NCI-H2196 treated with DMSO at 0.1 percent for 48 hours (cell line): Measurements from ENCODE around the gene ROR1.
"Not testable (repeated sequence)": the region's sequence is repeated elsewhere in the genome, so short reads cannot be mapped to it uniquely, and the experiment has no call there.

Experiments used
- DNase-seq: peaks from one replicate; lab custom pipeline; 2025; ENCODE audit not compliant: unreplicated experiment; lab: John Stamatoyannopoulos, UW

ROR1 gene

GRCh38 chr1:63758791-63759190, 15.0 kb upstream of the ROR1 start:
- DNase-seq, result no peak

GRCh38 chr1:63759778-63760177, 14.0 kb upstream of the ROR1 start:
- DNase-seq, result no peak

- DNase-seq, result no peak
Measured at GRCh38 chr1:63770381-63770780, 3.4 kb upstream of the ROR1 start.

- no peak for DNase-seq
Measured at GRCh38 chr1:63772201-63772600, 1.6 kb upstream of the ROR1 start.

- DNase-seq, result no peak
Measured at GRCh38 chr1:63772876-63773275, 941 bp upstream of the ROR1 start.

GRCh38 chr1:63773496-63773814, 362 bp upstream of the ROR1 start:
- DNase-seq, result no peak

- DNase-seq, result no peak
Measured at GRCh38 chr1:63774617-63775417, 1.0 kb downstream of the ROR1 start.

- DNase-seq, result no peak
Measured at GRCh38 chr1:63775418-63776127, 1.8 kb downstream of the ROR1 start.

GRCh38 chr1:63777286-63777685, 3.5 kb downstream of the ROR1 start:
- DNase-seq, result no peak

GRCh38 chr1:63777965-63778880, 4.4 kb downstream of the ROR1 start:
- DNase-seq, result no peak

- DNase-seq, result no peak
Measured at GRCh38 chr1:63779338-63780211, 5.8 kb downstream of the ROR1 start.

GRCh38 chr1:63780565-63780964, 6.7 kb downstream of the ROR1 start:
- no peak for DNase-seq

- DNase-seq, result no peak
Measured at GRCh38 chr1:63782982-63783381, 9.2 kb downstream of the ROR1 start.

GRCh38 chr1:63784083-63784482, 10.3 kb downstream of the ROR1 start:
- no peak for DNase-seq

GRCh38 chr1:63784489-63785390, 10.9 kb downstream of the ROR1 start:
- DNase-seq, result no peak

GRCh38 chr1:63787270-63787669, 13.5 kb downstream of the ROR1 start:
- DNase-seq, result not testable (repeated sequence)

- DNase-seq, result no peak
Measured at GRCh38 chr1:63787875-63788274, 14.1 kb downstream of the ROR1 start.

GRCh38 chr1:63789856-63790605, 16.2 kb downstream of the ROR1 start:
- no peak for DNase-seq

- DNase-seq, result peak; percentile 35
Measured at GRCh38 chr1:63790989-63791388, 17.2 kb downstream of the ROR1 start.
